A673 (cell line): ENCODE data around the gene TSNAXIP1. TPM values are rescaled to one million over a fixed set of nuclear protein-coding genes. Genes with fewer than 3 reads are reported as not detected.
A peak's percentile ranks its signal among the peaks of the same experiment; 100 is the strongest.

ENCODE experiments used
- BruUV-seq: library from RNA; stranded (reverse); fragments of 400-500 nt; replicated peaks from 2 replicates; lab custom pipeline; 2021; lab: Mats Ljungman, UMichigan
- CTCF ChIA-PET: fragments of 300-600 bp; sonication (Branson Sonifier 250); formaldehyde crosslinking; loops from one replicate; lab custom pipeline; 2022; ENCODE audit warnings: antibody characterized with exemption; lab: Charles Lee
- POLR2A ChIA-PET: fragments of 300-600 bp; sonication (Branson Sonifier 250); formaldehyde crosslinking; loops from one replicate; lab custom pipeline; 2022; ENCODE audit warnings: antibody characterized with exemption; ENCODE audit not compliant: low non-redundant PET; lab: Charles Lee
- DNase-seq: peaks from one replicate; pipeline ENCODE4 v3.0.0-alpha.2; 2015; ENCODE audit warnings: low spot score
- H3K27ac ChIP-seq: fragments of 200-600 bp; sonication (generic); 2 replicates; pipeline ENCODE4 v1.5.1; 2016; ENCODE audit warnings: mixed run types, low read depth, mild to moderate bottlenecking, mixed read lengths, antibody characterized with exemption, low read length; ENCODE audit not compliant: poor library complexity, severe bottlenecking
- H3K27me3 ChIP-seq: fragments of 200-600 bp; sonication (generic); replicated peaks from 2 replicates; pipeline ENCODE4 v1.6.1; 2017; ENCODE audit warnings: mixed run types, low read depth, mild to moderate bottlenecking, mixed read lengths, antibody characterized with exemption, low read length; ENCODE audit not compliant: insufficient read depth, poor library complexity
- H3K36me3 ChIP-seq: fragments of 200-600 bp; sonication (generic); 2 replicates; pipeline ENCODE4 v1.6.1; 2016; ENCODE audit warnings: mixed run types, mild to moderate bottlenecking, mixed read lengths, antibody characterized with exemption, low read length; ENCODE audit not compliant: insufficient read depth, poor library complexity, severe bottlenecking
- H3K4me1 ChIP-seq: fragments of 200-600 bp; sonication (generic); 2 replicates; pipeline ENCODE4 v1.6.1; 2017; ENCODE audit warnings: mixed run types, mild to moderate bottlenecking, mixed read lengths, antibody characterized with exemption, low read length; ENCODE audit not compliant: insufficient read depth, poor library complexity, severe bottlenecking
- H3K4me3 ChIP-seq: fragments of 200-600 bp; sonication (generic); 2 replicates; pipeline ENCODE4 v1.5.1; 2016; ENCODE audit warnings: low read depth, mixed run types, mild to moderate bottlenecking, mixed read lengths, low read length; ENCODE audit not compliant: poor library complexity, severe bottlenecking
- H3K9me3 ChIP-seq: fragments of 200-600 bp; sonication (generic); 2 replicates; pipeline ENCODE4 v1.6.1; 2016; ENCODE audit warnings: mixed run types, low read depth, mild to moderate bottlenecking, mixed read lengths, antibody characterized with exemption, low read length; ENCODE audit not compliant: poor library complexity, severe bottlenecking
- CTCF ChIP-seq: fragments of 300-800, 200-600 bp; sonication (generic); conservative IDR thresholded peaks from 2 replicates; pipeline ENCODE4 v1.5.1; 2017; ENCODE audit warnings: low read depth, mild to moderate bottlenecking, antibody characterized with exemption, low read length, moderate library complexity, mixed read lengths
- EZH2 ChIP-seq: fragments of 200-600 bp; sonication (generic); IDR thresholded peaks from 2 replicates; pipeline ENCODE4 v1.6.1; 2017; ENCODE audit warnings: borderline replicate concordance, low read depth, mild to moderate bottlenecking, mixed read lengths, antibody characterized with exemption, low read length; ENCODE audit not compliant: poor library complexity, severe bottlenecking
- intact Hi-C: fragments of 100-400 bp; cut with micrococcal nuclease; formaldehyde crosslinking; loops from one replicate; pipeline ENCODE4 v1.10.0; 2022; ENCODE audit not compliant: unreplicated experiment
- total RNA-seq: library from RNA; stranded (reverse); gene quantifications from 2 replicates; pipeline ENCODE4 v1.2.3, GENCODE V29; 2021

The TSNAXIP1 gene
- total RNA-seq, 1 experiment from 2014 or later: 1.0 TPM

- Histone ChIP-seq H3K4me1 (peaks cover 28% of the 10 kb centered on the region), H3K27me3 (no peaks in the 10 kb centered on the region), H3K4me3 (peak overlapping the region; percentile 92), H3K9me3 (no peaks in the 10 kb centered on the region), H3K36me3 (no peaks in the 10 kb centered on the region), H3K27ac (peak overlapping the region; percentile 96)
- DNase-seq: no peak
- CTCF ChIA-PET: interaction anchor here (0.6 to 0.8 kb wide), 2 partner anchors 31 to 170 kb away, joined by 3 to 5 read pairs; no protein-coding TSS in a partner anchor
- TF ChIP-seq EZH2 (no peak), CTCF (no peak)
- no TSS peak for BruUV-seq
- POLR2A ChIA-PET: no interaction called here
- intact Hi-C loops: no loop called here
Measured at GRCh38 chr16:67848118-67848517, 41.4 kb downstream of the TSNAXIP1 start.

DNA sequence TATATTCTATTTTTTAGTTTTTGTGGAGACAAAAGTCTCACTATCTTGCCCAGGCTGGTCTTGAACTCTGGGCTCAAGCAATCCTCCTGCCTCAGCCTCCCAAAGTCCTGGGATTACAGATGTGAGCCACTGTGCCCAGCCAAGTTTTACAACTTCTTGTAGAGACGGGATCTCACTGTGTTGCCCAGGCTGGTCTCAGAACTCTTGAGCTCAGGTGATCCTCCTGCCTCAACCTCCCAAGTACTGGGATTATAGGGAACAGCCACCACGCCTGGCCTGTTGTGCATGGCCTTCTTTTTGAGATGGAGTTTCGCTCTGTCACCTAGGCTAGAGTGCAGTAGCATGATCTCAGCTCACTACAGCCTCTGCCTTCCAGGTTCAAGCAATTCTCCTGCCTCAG is 47.0 kb downstream of the TSNAXIP1 start:
- Histone ChIP-seq H3K4me1 (no peaks in the 10 kb centered on the region), H3K27ac (no peak overlapping the region), H3K4me3 (no peak overlapping the region), H3K36me3 (no peaks in the 10 kb centered on the region), H3K27me3 (no peaks in the 10 kb centered on the region), H3K9me3 (no peaks in the 10 kb centered on the region)
- POLR2A ChIA-PET: no interaction called here
- no peak for DNase-seq
- intact Hi-C loops: no loop called here
- CTCF ChIA-PET: no interaction called here
- TF ChIP-seq CTCF (no peak), EZH2 (no peak)
- no TSS peak for BruUV-seq

DNA sequence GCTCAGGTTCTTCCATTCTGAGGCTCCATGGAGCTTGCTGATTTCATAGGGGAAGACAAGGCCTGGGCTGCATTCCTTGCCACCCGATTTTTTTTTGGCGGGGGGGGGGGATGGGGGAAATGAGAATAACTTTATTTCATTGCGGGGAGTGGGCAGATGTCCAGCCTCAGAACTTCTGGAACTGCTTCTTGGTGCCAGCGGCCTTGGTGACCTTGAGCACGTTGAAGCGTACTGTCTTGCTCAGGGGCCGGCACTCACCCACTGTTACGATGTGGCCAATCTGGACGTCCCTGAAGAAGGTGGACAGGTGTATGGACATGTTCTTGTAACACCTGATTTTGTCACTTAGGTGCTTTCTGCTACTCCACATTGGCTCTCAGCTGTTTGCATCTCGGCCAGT is 49.1 kb downstream of the TSNAXIP1 start:
- Histone ChIP-seq H3K9me3 (no peaks in the 10 kb centered on the region), H3K36me3 (peaks cover 4% of the 10 kb centered on the region), H3K4me1 (no peaks in the 10 kb centered on the region), H3K27me3 (no peaks in the 10 kb centered on the region), H3K27ac (no peak overlapping the region), H3K4me3 (no peak overlapping the region)
- ChIA-PET CTCF (no interaction called here), POLR2A (interaction anchor here (0.7 kb wide), 1 partner anchor 1181 kb away, joined by 16 read pairs; no protein-coding TSS in a partner anchor)
- no peak for DNase-seq
- TF ChIP-seq CTCF: no peak
- TF ChIP-seq EZH2: no peak
- intact Hi-C loops: no loop called here
- no TSS peak for BruUV-seq
